H1 (cell line): ENCODE data around the gene CXXC5. TPM values are rescaled to one million over a fixed set of nuclear protein-coding genes. Genes with fewer than 3 reads are reported as not detected.

Source experiments
- CBX8 ChIP-seq: fragments of 300-800, 300-1000 bp; sonication (generic); IDR thresholded peaks from 2 replicates; pipeline ENCODE4 v1.7.1; 2016; ENCODE audit warnings: low read depth, low read length, borderline replicate concordance
- EZH2 ChIP-seq: fragments of 200-600 bp; sonication (generic); IDR thresholded peaks from 2 replicates; pipeline ENCODE4 v1.7.1; 2012; ENCODE audit warnings: low read depth, mild to moderate bottlenecking, moderate library complexity, low read length, inconsistent platforms; ENCODE audit not compliant: severe bottlenecking
- GABPA ChIP-seq: IDR thresholded peaks from 2 replicates; pipeline ENCODE4 v1.6.1; 2011; ENCODE audit warnings: mild to moderate bottlenecking, low read length, moderate library complexity, borderline replicate concordance; ENCODE audit not compliant: insufficient read depth
- JUN ChIP-seq: IDR thresholded peaks from 2 replicates; pipeline ENCODE4 v1.6.1; 2011; ENCODE audit warnings: low read depth, mild to moderate bottlenecking, improper control_type of control experiment, low read length
- RBBP5 ChIP-seq: IDR thresholded peaks from 2 replicates; pipeline ENCODE4 v1.7.1; 2012; ENCODE audit warnings: low read depth, mild to moderate bottlenecking, inconsistent platforms, low read length, moderate library complexity, borderline replicate concordance
- SIN3A ChIP-seq, 2 experiments: IDR thresholded peaks in 1 of 2; conservative IDR thresholded peaks in 1 of 2; 2 replicates each; pipeline ENCODE4 v1.6.1; 2011 to 2012; ENCODE audit warnings: low read length in 2 of 2, improper control_type of control experiment in 1 of 2, low read depth in 1 of 2, mild to moderate bottlenecking in 1 of 2
- TCF12 ChIP-seq: IDR thresholded peaks from 2 replicates; pipeline ENCODE4 v1.6.1; 2011; ENCODE audit warnings: low read depth, mild to moderate bottlenecking, low read length
- polyA plus RNA-seq, 7 experiments: library from polyadenylated mRNA; depleted of rRNA in 3 of 7; stranded (reverse) in 5 of 7; unstranded in 2 of 7; fragments of >200 nt in 5 of 7; fragments of 200-250 nt in 2 of 7; gene quantifications; 1 replicate in 5 of 7; 2 replicates in 1 of 7; 4 replicates in 1 of 7; pipeline versions ENCODE4 v1.2.1 to v1.2.3, GENCODE V29; 2011 to 2013; ENCODE audit warnings: missing spikeins in 2 of 7, mixed read lengths in 2 of 7
- total RNA-seq: library from RNA; stranded (reverse); fragmentation: NEBNext Ultra II Directional; extraction: Animal tissue kit (Norgen Biotek cat#: 25700); gene quantifications from 2 replicates; pipeline ENCODE4 v1.2.1, GENCODE V29; 2021

Gene CXXC5
- total and polyA plus RNA-seq, 2 of the 8 experiments (the other 6 are each of a cell fraction or from before 2014, with no cell fraction given) = 61.4 to 74.0 TPM

DNA sequence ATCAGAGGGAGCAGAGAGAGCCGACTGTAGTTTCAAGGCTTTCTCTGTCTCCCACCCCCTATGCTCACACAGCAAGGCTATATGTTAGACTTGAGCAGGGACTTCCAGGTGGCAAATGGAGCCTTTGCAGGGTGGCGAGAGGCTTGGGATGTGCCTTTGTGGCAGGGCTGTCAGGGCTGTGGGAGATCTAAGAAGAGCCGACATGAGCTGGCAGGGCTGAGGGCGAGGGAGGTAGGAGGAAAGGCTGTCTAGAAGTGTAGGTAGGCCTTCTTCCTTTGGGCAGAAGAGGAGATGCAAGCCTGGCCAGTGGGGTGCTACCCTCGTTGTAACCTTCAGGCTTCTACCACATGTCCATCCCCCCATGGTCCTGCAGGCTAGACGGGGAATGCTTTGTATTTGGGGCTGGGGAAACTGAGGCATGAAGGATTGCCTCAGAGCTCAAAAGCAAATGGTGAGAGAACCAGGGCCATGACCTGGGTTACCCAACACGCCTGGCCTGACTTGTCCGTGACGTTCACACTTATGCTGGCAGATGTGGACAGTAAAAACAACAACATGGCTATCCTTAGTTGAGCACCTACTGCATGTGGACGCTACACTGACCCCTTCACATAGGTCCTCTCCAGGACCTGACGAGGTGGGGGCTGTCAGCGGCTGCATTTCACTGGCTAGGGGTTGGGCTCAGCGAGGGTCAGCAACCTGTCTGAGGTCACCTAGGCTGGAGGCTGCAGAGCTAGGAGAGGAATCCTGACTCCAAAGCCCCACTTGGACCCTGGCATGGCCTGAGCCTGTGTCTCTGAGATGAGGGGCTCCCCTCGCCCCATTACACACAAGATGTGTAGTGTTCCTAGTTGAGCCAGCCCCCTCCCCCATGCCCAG is 15.3 kb downstream of the CXXC5 start (continued):
- TF ChIP-seq CBX8 (no peak), SIN3A (conservative IDR thresholded peaks at IDR 0.05 in 1 of 2, IDR thresholded peaks at IDR 0.05 in 1 of 2; ENCODE audit: low read depth in 1 of 2, low read length in 2 of 2) (no peak), JUN (no peak), EZH2 (no peak), TCF12 (no peak), RBBP5 (no peak), GABPA (no peak)
